GM18868 (cell line): ENCODE data around the gene TACC3.

Experiments used
- ATAC-seq: cut with Tn5 transposase; IDR thresholded peaks from one replicate; pipeline ENCODE4 v1.9.1; 2021; ENCODE audit warnings: mild to moderate bottlenecking, moderate library complexity; ENCODE audit not compliant: unreplicated experiment

The TACC3 gene

GRCh38 chr4:1744552-1744951, 23.2 kb downstream of the TACC3 start:
- ATAC-seq, result no peak

- no peak for ATAC-seq
These were observed 23.8 kb downstream of the TACC3 start for GRCh38 chr4:1745165-1745564.

GRCh38 chr4:1745697-1746096, 24.4 kb downstream of the TACC3 start:
- no peak for ATAC-seq

- no peak for ATAC-seq
These were observed 25.0 kb downstream of the TACC3 start for GRCh38 chr4:1746265-1746691.

GRCh38 chr4:1746919-1747602, 25.7 kb downstream of the TACC3 start:
- no peak for ATAC-seq

- ATAC-seq, result no peak
These were observed 26.3 kb downstream of the TACC3 start for GRCh38 chr4:1747603-1747967.

- peak; percentile 42 for ATAC-seq
These were observed 27.2 kb downstream of the TACC3 start for GRCh38 chr4:1748465-1748995.

GRCh38 chr4:1749370-1749769, 28.0 kb downstream of the TACC3 start:
- ATAC-seq, result no peak

- ATAC-seq, result no peak
These were observed 28.5 kb downstream of the TACC3 start for GRCh38 chr4:1749826-1750225.

- no peak for ATAC-seq
These were observed 29.2 kb downstream of the TACC3 start for GRCh38 chr4:1750381-1751154.

GRCh38 chr4:1751155-1751918, 30.0 kb downstream of the TACC3 start:
- ATAC-seq, result no peak

- no peak for ATAC-seq
These were observed 30.6 kb downstream of the TACC3 start for GRCh38 chr4:1751919-1752283.

GRCh38 chr4:1752284-1753041, 31.1 kb downstream of the TACC3 start:
- ATAC-seq, result peak; percentile 45

- ATAC-seq, result no peak
These were observed 32.0 kb downstream of the TACC3 start for GRCh38 chr4:1753294-1753696.

GRCh38 chr4:1753697-1754311, 32.5 kb downstream of the TACC3 start:
- no peak for ATAC-seq

- no peak for ATAC-seq
These were observed 33.0 kb downstream of the TACC3 start for GRCh38 chr4:1754336-1754735.

GRCh38 chr4:1755297-1755696, 34.0 kb downstream of the TACC3 start:
- no peak for ATAC-seq

- no peak for ATAC-seq
These were observed 34.8 kb downstream of the TACC3 start for GRCh38 chr4:1756079-1756478.

GRCh38 chr4:1756893-1757779, 35.8 kb downstream of the TACC3 start:
- ATAC-seq, result no peak
